CD4-positive, alpha-beta T cell treated with Interleukin-6 for 4 hours (primary cell): ENCODE results near the gene NFATC1.
"Not testable (repeated sequence)": the region's sequence is repeated elsewhere in the genome, so short reads cannot be mapped to it uniquely, and the experiment has no call there.

ENCODE experiments used
- DNase-seq: peaks from one replicate; pipeline ENCODE4 v3.0.0-alpha.2; 2020; ENCODE audit warnings: mixed read lengths

Gene NFATC1

DNA sequence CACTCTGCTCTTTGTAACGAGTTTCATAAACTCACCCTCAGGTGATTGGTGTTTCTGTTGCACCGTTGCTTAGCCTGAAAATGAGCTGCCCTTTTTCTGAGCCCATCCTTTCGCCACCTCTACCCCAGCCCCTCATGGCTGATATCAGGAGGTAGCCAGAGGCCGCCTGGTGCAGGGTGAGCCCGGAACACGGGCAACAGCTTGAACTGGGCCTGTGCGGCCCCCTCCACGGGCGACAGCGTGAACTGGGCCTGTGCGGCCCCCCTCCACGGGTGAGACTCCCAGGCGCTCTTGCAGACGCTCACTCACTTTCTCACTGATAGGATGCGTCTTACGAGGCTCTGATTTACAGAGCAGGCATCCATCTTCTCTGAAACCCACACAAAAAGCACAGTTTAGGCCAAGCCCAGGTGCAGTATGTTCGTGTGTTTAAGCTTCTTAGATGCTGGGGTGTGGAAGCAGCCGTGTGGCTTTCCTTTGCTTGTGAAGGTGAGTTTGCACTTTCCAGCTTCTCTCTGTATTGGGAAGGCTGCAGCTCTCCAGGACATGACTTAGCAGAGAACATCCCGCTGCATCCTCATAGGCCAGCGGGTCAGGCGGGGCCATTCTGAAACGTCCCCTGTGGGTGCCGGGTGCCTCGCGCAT lies 83.5 kb downstream of the NFATC1 start:
- no peak for DNase-seq

DNA sequence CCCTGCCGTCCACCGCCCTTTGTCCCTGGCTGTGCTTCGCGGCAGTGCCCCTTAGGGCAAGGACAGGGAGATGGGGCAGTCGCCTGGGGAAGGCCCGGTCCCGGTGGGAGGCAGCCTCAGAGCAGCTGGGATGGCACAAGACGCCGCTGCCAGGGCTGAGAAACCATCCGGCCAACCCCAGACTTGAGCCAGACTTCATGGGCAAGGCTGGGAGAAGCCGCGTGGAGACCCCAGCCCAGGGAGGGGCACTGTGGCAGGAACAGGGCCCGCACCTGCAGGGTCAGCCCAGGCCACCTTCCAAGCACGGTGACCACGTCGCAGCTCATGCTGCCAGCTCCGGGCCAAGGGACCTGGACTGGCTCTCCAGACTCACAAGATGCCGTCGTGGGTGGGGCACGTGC lies 84.0 kb downstream of the NFATC1 start:
- DNase-seq: no peak

DNA sequence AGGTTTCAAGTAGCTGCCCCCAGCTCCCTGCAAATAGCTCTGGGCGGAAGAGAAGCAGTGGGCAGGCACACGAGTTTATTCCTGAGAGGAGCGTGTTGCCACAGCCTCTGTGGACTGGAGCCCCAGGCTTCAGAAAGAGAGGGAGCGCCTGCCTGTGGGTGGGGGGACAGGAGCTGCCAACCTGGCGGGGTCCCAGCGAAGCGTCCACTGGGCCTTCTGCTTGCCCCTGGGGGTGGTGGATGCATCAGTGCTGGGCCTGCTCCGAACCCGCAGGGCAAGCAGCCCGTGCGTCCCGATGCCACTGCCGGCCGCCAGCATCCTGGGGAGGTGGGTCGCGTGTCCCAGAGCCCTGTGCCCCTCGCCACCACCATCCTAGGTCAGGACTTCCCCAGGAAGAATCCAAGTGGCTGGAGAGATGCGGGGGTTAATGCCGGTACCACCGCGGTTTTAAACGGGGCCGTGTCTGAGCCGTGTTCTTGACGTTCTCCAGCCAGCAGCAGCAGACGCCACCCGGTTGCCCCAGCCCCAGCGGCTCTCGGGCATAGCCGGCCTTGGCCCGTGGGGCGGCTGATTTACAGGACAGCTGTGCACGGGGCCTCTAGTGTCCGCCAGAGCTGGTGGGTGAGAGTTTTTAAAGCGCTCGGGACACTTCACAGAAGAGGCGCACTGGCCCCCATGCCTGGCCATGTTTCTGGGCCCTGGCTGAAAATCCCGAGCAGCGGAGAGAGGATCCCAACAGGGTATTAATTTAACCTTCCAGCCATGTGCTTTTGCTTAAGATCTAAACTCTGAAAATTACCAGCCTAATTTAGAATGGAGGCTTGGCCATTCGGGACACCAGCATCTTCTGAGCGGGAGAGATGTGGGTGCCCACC lies 84.7 kb downstream of the NFATC1 start:
- DNase-seq: no peak

DNA sequence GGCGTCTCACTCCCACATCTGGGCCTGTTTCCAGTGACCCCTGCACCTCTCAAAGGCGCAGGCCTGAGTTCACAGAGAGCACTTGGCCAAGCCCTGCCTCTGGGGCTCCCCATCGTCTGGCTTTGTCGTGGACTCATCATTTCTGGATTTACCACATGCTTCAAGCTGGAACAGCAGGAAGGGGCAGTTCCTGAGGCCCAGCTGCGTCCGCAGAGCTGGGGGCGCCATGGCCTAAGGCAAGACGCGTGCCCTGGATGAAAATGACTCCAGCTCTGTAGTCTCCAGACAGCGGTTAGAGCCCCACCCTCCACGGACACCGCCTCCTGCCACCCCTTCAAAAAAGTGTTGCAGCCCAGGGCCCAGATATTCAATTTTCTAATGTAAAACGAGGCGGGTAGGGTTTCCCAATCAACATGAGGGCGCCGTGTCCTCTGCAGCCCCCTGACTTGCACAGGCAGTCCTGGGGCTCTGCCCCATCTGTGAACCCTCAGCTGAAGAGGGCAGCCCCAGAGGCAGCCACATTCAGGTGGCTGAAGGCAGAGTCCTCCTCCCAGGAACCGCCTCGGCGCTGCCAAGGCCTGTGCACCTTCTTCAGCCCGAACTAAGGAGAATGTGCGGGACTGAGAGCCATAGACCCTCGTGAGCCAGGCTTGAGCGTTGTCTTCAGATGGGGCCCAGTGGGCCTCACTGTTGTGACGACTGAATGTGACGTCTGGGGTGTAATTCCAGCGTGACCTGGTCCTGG lies 85.5 kb downstream of the NFATC1 start:
- DNase-seq: no peak

DNA sequence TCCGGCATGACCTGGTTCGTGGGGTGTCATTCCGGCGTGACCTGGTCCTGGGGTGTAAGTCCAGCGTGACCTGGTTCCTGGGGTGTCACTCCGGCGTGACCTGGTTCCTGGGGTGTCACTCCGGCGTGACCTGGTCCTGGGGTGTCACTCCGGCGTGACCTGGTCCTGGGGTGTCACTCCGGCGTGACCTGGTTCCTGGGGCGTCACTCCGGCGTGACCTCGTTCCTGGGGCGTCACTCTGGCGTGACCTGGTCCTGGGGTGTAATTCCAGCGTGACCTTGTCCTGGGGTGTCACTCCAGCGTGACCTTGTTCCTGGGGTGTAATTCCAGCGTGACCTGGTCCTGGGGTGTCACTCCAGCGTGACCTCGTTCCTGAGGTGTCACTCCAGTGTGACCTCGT lies 87.7 kb downstream of the NFATC1 start:
- DNase-seq: not testable (repeated sequence)

DNA sequence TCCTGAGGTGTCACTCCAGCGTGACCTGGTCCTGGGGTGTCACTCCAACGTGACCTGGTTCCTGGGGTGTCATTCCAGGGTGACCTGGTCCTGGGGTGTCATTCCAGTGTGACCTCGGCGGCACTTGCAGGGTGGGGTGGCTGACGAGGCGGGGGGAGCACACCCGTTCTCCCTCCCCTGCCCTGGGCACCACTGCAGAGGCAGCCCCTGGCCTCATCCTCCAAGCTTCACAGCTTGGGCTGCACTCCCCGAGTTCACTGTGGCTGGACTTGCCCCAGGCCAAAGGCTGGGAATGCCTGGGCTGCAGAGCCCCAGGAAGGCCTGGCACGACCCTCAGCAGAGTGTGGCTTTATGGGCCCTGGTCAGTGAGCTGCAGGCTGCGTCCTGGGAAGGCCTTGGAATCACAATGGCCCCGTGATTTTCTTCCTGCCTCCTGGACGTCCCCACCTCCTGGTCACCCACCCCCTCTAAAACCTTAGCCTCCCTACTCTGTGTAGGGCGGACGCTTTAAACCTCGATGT lies 88.3 kb downstream of the NFATC1 start:
- DNase-seq: no peak

DNA sequence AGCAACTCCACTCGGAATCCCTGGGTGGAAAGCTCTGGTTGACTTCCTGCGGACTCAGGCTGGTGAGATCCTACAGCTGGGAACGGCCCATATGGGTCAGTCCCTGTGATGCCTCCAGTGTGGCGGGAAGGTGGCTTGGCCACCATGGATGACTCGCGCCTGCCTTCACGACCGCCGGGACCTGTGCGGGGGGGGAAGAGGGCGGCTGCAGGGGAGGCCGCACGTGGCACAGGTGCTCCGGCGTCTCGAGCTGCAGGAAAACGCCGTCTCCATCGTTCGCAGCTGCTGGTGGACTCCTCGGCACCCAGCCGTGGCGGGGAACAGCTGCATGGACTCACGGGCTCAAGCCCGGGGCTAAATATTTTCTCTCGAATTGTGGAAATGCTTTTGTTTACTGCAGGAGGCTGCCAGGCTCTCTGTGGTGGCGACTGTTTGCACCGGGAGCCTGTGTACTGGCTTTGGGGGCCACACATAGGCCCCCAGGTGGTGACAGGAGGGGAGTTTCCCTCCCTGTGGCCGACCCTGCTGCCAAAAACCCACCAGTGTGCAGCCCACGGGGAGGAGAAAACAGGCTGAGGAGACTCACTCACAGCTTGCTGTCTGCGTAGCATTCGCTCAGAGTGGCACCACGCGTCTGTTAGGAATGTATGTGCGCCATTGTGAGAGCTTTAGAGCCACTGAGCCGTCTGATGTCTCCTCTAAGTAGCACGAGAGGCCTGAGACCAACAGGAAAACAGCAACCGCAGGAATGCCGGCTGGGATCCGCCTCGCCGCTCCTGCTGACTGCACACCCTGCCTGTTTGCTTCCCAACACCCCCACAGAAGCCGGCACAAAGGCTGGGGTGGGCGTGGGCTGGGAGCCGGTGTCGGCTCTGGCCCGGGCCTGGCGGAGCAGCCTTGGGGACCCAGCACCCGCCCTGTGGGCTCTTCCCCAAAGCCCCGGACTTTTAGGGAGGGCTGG lies 89.2 kb downstream of the NFATC1 start:
- DNase-seq: no peak

DNA sequence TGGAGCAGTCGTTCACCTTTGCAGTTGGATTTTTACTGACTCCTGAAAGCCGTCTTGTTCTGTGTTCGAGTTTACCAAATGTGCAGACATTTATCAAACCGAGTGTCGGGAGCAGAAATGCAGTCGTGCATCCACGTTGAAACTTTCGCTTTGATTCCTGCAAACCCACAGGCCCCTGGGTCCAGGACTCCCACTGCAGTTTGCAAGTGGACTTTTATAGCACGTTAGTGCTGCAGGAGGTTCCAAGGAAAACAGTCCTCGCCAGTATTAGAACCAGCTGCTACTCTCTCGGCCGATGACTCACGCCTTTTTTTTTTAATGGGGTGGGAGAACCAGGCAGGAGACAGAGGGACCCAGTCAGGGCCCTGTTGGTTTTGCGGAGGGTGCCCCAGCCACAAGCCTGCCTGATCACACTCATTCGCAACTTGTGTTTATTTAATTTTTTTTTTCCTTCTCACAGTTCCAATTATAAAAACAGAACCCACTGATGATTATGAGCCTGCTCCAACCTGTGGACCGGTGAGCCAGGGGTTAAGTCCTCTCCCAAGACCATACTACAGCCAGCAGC lies 90.1 kb downstream of the NFATC1 start:
- DNase-seq: no peak

DNA sequence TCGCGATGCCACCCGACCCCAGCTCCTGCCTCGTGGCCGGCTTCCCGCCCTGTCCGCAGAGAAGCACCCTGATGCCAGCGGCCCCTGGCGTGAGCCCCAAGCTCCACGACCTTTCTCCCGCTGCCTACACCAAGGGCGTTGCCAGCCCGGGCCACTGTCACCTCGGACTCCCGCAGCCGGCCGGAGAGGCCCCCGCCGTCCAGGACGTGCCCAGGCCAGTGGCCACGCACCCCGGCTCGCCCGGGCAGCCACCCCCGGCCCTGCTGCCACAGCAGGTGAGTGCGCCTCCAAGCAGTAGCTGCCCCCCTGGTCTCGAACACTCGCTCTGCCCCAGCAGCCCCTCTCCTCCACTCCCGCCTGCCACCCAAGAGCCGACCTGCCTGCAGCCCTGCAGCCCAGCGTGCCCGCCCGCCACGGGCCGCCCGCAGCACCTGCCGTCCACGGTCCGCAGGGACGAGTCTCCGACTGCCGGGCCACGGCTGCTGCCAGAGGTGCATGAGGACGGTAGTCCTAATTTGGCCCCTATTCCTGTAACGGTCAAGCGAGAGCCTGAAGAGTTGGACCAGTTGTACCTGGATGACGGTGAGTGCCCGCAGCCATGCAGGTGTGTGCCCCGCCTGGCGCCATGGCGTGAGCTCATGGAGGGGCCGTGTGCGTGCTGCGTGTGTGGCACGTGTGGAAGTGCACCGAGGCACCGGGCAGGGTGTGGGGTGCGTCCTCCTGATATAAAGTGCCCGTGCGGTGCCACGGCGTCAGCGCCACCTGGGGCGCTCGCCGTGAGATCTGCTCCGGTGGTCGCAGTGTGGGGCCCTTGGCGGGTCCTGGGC lies 90.8 kb downstream of the NFATC1 start:
- no peak for DNase-seq

DNA sequence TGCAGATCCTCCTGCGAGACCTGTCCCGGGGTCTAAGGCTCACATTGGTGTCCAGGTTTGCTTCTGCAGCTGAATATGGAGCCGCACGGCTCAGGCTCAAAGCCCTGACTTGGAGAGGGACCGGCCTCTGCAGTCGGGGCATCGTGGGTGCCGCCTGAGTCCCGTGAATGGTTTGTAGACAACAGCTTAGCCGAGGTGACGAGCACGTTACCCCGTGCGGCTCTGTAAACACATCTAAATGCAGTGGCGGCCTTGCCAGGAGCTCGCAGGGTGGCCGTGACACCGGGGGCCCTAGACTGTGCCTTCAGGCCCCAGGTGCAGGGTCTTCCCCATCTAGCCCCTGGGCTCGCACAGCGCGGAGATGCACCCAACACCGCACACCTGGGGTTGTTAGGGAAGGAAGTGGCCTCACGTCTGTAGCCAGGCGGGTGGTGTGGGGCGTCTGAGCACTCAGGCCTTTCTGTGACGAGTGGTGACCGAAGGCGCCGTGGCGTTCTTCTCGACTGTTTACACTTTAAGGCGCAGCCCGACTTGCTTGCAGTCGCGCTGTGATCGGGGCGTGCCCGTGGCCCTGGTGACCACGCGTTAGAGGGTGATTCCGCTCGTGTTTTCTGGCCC lies 91.6 kb downstream of the NFATC1 start:
- DNase-seq: no peak

DNA sequence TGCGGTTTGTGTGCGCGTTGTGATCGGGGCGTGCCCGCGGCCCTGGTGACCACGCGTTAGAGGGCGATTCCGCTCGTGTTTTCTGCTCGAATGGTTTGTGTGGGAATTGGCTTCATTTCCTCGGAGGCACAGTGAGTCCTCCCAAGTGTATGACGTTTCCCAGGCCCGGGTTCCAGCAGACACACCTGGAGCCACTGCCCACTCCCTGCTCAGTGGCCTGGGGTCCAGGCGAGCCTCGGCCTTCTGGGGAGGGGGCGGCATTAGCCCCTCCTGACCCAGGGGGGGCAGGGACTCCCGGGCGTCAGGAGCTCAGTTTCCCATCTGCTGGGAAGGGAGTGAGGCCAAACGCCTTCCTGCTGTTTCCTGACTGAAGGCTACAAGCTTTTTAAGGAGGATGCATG lies 92.1 kb downstream of the NFATC1 start:
- no peak for DNase-seq

DNA sequence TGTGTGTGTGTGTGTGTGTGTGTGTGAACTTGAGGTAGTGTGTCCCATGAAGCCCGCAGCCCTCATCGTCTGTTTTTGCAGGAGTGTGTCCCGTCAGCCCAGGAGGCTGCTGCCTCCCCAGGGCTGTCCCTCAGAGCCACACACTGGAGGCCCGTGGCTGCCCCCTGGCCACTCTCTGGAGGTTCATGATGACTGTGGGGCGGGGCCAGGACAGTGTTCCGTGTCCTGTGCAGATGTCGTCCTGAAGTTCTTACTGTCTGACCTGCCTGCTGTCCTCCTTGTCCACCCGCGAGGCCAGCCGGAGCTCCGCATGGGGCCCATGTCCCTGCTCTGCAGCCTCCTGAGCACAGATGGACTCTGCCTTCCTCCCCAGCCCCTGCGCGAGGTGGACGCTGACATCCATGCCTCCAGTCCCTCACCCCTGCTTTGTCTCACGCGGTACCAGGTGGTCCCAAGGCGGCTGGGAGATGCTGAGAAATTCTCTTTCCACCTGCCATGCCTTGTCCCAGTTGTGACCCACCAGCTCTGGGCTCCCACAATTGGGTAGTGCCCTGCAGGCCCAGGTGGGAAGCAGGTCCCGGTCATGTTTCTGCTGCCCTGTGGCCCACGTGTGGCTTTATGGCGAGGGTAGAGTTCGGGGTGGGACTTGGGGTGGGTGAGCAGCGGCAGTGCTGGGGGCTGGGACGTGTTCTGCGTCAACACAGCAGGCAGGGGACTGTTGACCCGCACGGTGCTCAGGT lies 92.8 kb downstream of the NFATC1 start:
- DNase-seq: no peak

DNA sequence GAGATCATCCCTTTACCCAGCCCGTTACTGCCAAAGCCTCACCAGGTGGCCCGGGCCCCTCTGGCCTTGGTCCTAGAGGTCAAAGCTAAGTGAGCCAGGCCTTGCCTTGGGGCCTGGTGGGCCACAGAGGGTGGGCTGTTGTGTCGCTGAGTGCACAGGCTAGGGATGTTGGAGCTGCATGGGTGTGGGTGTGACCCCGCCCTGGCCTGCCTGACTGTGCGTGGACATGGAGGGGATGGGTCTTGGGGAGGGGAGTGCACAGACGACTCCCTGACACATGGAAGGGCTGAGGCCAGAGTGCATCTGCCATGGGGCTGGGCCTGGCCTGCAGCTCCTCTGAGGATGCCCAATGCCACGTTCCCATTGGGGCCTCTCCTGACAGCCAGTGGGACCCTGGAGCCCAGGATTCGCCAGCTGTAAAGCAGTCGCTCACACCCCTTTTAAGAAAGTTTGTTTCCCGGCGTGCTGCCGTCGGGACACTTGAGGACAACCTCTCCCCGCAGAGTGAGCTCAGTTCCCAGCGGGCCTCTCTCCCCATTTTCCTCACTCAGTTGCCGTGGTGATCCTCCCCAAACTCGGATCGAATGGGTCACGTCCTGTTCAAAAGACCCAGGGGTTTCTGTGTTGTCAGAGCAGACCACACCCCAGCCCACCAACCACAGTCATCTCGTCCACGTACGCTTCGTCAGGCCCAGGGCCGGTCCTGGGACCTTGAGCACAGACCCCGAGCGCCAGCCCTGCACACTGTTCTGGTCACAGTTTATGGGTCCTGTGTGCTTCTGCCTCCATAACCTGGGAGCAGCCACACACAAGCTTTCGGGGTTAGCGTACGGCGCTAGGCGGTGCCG lies 93.5 kb downstream of the NFATC1 start:
- no peak for DNase-seq

DNA sequence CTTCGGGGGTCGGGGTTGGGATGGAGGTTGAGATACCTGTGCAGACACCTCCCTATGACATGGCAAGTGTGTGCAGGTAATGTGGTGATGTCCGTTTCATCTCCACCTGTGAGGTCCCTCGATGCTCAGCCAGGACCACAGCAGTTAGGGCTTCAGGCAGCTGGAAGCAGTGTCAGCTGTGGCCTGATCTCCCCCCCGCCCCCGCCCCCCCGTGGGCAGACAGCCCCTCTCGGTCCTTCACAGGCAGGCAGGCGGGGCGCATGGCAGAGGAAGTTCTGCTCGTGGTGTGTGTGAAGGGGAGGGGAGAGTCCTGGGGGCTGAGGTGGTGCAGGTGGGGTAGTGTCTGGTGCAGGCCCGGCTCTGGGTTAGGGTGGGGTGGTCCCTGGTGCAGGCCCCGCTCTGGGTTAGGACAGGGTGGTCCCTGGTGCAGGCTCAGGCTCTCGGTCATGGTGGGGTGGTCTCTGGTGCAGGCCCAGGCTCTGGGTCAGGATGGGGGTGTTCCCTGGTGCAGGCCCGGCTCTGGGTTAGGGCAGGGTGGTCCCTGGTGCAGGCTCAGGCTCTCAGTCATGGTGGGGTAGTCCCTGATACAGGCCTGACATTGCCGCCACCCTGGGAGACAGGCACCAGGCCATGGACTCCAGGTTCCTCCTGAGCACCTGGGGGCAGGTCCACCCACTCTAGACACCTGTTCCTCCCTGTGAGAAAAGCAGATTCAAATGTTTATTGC lies 94.3 kb downstream of the NFATC1 start:
- DNase-seq: no peak

DNA sequence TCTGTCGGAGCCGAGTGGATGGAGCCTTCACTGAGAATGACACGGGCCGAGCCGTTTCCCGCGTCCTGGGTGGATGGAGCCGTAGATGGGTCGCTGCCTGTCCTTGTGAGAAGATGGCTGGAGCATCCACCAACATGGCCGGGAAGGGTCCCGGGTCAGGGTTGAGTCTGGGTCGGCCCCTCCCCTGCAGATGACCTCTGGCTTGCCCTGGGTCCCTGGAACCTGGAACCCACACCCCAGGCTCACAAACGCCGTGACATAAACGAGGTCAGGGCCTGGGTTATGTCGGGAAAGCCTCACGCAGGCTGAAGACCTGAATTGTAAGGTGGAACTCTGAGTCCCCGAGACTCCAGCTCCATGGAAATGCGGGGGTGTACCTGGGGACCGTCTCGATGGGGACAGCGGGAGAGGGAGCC lies 94.9 kb downstream of the NFATC1 start:
- no peak for DNase-seq

DNA sequence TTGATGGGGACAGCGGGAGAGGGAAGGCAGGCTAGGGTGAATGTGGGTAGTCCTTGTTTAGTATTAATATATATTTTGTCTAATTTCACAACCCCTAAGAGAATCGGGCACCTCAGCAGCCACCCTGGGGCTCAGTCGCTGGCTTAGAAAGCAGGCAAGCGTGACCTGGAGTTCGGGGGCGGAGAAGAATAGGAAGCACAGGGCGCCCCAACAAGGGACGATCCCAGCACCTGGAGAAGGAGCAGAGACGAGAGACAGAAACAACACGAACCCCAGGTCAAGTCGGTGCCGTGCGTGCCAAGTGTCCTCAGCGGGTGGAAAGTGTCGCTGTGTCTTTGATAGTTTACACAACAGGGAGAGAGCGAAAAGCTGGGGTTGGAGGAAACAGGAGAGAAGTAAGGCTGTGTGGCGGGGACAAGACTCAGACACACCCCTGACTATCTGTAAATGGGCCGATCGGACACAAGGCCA lies 95.4 kb downstream of the NFATC1 start:
- no peak for DNase-seq

DNA sequence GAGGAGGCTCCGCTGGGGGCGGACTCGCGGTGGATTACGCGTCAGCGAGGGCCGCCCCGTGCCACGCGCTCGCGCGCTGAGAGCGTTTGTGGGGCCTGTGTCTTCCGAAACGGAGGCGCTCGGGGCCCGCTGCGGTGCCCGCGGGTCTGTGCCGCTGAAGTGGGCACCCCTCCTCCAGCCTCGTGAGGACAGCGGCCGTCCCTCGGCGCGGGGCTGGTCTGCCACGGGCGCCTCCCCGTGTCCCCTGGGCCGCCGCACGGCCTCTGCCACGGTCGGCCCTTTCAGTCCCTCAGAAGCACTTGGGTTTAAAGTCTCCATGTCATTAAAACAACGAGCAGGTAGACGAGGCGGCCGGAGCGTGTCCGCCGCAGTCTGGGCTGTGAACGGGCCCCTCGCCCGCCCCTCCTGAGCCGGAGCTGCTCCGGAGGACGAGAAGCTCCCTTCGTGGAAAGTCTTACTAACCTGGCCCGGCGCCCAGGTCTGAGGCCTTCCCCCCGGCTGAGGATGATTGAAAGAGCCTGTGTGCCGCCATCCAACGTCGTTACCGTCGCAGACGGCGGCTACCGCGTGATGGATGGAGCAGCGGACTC lies 97.6 kb downstream of the NFATC1 start:
- DNase-seq: no peak

DNA sequence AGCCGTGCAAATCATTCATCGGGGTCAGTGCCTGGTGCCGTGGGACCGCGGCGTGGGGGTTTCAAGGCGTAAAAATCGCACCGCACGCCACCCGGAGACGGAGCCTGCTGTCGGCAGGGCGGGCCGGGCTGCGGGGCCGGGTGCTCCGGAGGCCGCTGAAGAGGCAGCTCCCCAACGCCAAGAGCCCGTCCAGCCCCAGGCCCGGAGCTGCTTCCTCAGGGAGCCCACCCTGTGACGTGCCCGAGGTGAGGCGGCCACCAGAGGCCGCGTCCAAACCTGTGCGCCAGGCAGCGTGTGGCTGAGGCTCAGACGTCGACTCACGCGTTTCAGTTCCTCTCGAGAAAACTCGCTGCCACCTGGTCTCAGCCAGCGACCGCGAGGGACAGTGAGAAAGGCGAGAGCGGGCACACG lies 98.1 kb downstream of the NFATC1 start:
- DNase-seq: no peak
